GM08714 (cell line): ENCODE results near the gene IKZF3.

Source experiments
- H3K4me3 ChIP-seq: fragments of 200-500 bp; sonication (Bioruptor generic); 2 replicates; pipeline ENCODE4 v1.5.1; 2014; ENCODE audit warnings: mild to moderate bottlenecking, low read length, inconsistent platforms
- ZNF274 ChIP-seq: IDR thresholded peaks from 2 replicates; pipeline ENCODE4 v1.6.1; 2012; ENCODE audit warnings: mild to moderate bottlenecking, low read depth, low read length

IKZF3 gene

DNA sequence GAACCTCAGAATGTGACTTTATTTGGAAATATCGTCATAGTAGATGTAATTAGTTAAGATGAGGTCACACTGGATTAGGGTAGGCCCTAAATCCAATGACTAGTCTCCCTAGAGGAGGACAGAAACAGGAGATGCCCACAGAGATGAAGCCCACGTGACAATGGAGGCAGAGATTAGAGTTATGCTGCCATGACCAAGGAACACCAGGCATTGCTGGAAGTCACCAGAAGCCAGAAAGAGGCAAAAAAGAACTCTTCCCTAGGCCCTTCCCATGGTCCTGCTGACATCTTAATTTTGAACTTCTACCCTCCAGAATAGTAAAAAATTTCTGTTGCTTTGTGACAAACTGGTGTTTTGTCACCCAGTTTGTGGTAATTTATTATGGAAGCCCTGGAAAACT lies 49.6 kb downstream of the IKZF3 start:
- no peak for TF ChIP-seq ZNF274
- no peak overlapping the region for H3K4me3 ChIP-seq

DNA sequence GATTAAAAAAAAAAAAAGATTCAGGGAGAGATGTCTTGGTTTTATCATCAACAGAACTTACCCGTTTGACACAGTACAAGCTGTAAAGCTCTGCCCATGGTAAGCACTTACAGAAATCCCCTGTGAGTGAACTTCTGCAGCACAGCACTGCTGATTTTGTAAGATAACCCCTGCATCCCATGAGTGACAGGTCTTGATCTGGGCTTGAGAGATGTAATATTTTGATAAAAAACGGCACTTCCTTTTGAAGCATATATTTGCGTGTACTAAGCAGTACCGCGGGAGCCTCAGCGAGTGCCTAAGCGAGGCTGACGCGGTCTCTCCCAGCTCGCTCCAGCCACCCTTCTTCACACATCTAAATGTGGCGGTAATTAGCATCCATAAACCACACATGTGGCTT lies 50.5 kb downstream of the IKZF3 start:
- no peak overlapping the region; the same call in 1 of the 2 replicates for H3K4me3 ChIP-seq
- TF ChIP-seq ZNF274, result no peak

DNA sequence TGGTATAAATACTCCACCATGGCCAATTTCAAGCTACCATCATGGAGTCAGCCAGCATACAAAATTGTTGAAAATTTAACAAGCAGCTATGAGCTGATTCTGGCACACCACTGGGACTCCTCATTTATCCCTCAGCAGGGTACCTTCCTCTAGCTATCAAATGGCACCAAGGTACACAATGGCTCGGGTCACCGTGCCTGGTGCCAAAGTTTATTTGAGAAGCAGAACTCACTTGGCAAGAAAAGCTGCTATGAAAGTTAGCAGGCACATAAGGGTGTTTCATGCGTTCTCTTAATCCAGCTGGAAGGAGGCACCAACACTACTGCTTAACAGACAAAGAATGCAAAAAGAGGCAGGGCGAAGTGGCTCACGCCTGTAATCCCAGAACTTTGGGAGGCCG lies 51.6 kb downstream of the IKZF3 start:
- H3K4me3 ChIP-seq, result no peak overlapping the region
- TF ChIP-seq ZNF274, result no peak

DNA sequence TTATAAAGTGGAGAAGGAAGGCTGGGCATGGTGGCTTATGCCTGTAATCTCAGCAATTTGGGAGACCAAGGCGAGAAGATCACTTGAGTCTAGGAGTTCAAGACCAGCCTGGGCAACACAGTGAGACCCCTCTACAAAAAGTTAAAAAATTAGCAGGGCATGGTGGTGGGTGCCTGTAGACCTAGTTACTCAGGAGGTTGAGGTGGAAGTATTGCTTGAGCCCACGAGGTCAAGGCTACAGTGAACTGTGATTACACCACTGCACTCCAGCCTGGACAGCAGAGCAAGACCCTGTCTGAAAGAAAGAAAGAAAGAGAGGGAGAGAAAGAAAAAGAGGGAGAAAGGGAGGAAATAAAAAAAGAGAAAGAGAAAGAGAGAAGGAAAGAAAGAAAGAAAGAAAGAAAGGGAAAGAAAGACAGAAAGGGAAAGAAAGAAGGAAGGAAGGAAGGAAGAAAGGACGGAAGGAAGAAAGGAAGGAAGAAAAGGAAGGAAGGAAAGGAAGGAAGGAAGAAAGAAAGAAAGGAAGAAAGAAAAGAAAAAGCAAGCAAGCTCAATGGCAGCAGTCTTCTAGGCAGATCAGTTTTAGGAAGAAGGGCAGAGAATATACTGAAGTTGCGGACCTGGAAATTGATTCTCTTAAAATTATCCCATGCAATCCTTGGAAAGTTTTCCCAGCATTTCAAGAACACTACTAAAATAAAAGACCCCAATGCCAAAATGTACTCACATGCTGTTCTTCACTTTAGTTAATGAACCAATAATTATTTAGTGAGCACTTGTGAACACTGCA lies 53.0 kb downstream of the IKZF3 start:
- TF ChIP-seq ZNF274, result no peak

DNA sequence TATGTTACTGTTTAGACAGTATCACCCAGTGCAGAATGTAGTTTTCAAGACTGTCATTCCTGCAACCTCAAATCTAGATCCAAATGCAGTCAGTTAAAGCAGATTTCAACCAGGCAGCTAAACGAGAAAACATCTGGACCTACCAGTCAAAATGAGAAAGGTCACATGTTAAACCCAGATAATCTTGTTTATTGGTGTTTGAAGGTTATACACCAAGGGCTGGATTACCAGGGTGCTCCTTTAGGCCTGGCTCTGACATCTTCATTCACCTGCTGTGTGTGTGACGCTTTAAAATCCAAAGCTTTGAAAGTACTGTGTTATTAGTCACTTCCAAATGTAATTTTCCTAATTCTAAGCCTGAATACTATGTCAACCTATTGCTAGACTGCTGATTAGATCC lies 54.9 kb downstream of the IKZF3 start:
- peak overlapping the region; percentile 21 for H3K4me3 ChIP-seq
- TF ChIP-seq ZNF274, result no peak

More for the DNA sequence above, 53.0 kb downstream of the IKZF3 start:
- H3K4me3 ChIP-seq, result no peak overlapping the region

DNA sequence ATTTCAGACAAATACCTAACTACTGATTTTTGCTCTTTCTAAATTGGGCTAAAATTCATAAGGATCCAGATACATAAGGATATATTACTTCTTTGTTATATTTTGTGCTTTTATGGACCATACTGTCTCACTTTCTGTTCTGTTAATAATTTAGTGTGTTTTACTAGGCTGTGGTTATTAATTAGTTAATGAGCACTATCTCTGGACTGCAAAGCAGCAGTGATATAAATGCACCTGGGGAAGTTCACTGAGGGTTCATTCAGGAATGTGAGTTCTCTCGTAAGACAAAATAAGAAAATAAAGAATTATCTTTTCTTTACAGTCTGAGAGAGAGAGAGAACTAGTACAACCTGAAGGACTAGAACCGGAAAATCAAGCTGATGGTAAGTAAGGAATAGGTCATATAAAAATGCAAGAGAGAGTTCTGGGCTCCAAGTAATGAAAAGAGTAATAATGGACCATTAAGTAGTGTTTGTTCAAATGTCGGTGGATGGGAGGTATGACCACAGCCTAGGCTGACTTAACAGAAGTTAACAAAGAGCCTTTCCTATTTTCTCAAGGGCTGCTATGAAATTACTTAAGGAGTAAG lies 55.6 kb downstream of the IKZF3 start:
- no peak for TF ChIP-seq ZNF274
- peak overlapping the region; percentile 29; the same call in 1 of the 2 replicates for H3K4me3 ChIP-seq

DNA sequence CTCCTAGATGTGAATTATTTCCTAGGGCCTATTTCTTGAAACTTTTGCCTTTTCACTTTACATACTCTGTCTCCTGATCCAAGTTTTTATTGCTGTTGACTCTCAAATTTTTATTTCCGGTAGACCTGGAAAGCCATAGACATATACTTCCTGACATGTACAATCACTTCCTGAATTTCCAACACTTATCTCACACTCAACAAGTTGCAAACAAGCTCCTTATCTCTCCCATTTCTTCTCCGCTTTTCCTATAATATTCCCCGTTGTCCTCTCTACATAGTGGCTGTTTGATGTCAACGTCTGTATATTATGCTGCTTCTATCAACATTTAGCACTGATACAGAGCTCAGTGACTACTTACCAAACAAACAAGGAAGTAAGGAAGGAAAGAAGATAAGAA lies 59.3 kb downstream of the IKZF3 start:
- TF ChIP-seq ZNF274, result no peak
- H3K4me3 ChIP-seq, result no peak overlapping the region

DNA sequence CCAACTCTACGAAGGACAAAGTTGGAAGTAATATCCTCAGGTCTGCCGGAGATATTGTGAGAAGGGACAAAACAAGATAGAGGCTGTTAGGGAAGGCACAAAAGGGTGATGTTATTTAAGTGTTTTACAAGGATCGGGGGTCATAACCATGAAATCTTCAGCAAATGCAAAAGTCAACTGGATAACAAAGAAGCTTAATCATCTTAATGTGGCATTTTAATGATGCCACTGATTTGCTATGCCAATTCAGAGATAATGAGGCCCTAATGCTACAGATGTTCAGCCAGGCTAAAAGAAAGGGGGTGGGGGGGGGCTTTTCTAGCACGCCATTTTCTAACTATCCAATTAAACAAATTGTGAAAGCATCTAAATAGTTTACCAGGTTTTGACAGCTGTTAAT lies 63.1 kb downstream of the IKZF3 start:
- no peak for TF ChIP-seq ZNF274
- peak overlapping the region; percentile 26 for H3K4me3 ChIP-seq

DNA sequence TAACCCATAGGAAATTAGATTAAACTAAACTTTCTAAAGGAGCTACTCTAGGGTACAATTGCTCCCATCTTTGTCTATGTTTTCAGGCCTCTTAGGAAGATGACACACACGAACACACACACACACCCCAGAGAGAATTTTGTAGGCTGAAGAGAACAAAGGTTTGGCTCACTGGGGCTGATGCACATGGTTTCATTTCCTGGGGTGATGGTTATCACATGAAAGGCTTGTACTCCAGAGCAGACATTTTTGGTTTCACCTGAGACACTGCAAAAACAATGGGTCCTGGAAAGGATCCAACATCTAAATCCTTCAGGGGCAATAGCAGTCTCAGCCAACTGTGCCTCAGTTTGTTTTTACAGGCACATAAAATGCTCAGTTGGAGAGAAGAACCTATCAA lies 63.6 kb downstream of the IKZF3 start:
- peak overlapping the region; percentile 26; the same call in 1 of the 2 replicates for H3K4me3 ChIP-seq
- TF ChIP-seq ZNF274, result no peak

DNA sequence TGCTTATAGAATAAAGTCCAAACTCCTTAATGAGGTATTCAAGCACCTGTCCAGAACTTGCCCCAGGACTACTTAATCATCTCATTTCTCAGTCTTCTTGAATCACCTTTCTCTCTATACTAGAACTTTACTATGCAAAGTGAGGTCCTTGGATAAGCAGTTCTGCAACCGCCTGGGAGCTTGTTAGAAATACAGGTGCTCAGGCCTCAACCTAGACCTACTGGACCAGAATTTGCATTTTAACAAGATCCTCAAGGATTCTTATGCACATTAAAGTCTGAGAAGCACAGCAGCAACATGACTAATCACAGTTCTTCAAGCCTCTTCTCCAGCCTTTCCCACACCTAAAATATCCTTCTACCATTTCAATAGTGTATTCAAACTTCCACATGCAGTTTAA lies 64.7 kb downstream of the IKZF3 start:
- H3K4me3 ChIP-seq, result no peak overlapping the region
- TF ChIP-seq ZNF274, result no peak

DNA sequence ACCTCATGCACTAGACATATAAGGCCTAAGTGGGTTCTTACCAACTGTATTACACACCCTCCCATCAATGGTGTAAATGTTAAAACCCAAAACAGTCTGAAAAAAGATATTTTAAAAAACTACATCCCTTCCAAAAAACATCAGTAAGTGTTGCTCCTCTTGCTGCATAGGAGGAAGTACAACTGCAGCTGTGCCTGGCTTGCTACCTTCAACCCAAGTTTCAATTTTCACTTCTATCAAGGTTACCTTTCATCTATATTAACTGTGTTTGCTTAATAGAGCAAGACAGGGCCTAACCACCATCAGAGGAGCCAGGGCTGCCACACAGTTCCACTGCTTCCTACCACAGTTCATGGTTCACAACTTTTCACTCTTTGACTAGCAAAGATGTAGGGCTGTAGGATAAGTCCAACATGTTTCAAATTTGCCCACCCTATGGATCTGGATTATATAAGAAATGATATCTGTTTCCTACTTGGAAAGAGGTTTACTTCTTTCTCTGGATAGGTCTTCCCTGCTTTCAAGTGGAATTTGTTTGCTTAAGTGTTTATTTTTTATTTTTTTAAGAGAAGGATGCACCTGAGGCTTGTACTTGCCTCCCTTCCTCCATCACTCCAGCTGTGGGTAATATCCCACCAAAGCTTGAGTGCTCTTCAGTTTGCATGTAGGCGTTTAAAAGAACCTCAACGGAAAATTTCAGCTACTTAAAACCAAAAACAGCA lies 69.7 kb downstream of the IKZF3 start:
- TF ChIP-seq ZNF274, result no peak
- peak overlapping the region; percentile 60; the same call in 1 of the 2 replicates for H3K4me3 ChIP-seq

DNA sequence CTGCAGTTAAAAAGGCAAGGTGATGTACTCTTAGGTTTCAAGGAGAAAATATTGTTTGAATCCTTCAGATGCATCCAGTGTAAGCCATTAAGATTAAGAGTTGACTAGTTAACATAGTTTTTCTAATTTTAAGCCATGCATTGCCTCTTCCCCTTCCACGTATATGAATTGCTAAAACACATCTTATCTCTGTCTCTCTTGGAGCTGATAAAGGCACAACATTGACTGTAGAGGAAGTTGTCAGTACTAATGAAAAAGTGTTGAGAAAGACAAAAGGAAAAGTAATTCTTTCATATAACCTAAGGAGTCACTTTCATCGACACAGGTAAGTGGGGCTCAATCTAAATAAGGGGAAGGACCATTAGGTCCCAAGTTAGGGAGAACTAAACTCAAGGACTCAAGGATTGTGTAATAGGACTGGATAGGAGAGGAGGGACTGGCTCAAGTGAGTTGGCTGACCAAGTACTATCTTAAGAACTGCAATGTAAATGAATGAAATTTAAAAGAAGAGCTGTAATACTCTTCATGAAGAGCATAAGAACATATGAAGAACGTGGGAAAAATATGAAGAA lies 70.7 kb downstream of the IKZF3 start:
- no peak overlapping the region for H3K4me3 ChIP-seq
- no peak for TF ChIP-seq ZNF274

DNA sequence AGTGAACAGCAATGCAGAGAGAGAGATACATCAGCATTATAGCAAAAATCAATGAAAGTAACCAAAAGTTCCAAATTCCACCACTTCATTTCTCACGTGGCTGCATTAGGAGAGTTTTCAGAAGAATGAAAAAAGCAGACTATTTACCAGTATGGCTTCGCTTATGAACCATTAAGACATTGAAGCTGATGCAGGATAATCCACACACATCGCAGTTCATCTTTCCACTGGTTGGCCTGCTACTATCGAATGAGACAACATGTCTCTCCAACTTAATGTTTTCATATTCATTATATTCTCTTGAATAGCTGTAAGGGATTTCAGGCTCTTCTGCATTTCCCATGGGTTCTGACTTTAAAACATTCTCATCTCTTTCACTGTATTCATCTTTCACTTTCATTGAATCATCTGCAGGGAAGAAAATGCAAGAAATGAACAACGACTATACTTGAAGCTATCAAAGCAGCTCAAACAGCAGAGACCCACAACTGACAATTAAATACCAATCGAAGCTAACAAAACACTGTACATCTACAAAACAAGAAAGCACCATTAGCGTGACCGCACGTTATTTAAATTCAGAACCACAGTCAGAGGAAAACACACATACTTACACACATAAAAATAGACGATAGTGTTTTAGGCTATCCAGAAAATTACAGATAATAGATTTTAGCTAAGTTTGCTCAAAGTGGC lies 71.4 kb downstream of the IKZF3 start:
- TF ChIP-seq ZNF274, result no peak
- peak overlapping the region; percentile 33; the same call in 1 of the 2 replicates for H3K4me3 ChIP-seq

DNA sequence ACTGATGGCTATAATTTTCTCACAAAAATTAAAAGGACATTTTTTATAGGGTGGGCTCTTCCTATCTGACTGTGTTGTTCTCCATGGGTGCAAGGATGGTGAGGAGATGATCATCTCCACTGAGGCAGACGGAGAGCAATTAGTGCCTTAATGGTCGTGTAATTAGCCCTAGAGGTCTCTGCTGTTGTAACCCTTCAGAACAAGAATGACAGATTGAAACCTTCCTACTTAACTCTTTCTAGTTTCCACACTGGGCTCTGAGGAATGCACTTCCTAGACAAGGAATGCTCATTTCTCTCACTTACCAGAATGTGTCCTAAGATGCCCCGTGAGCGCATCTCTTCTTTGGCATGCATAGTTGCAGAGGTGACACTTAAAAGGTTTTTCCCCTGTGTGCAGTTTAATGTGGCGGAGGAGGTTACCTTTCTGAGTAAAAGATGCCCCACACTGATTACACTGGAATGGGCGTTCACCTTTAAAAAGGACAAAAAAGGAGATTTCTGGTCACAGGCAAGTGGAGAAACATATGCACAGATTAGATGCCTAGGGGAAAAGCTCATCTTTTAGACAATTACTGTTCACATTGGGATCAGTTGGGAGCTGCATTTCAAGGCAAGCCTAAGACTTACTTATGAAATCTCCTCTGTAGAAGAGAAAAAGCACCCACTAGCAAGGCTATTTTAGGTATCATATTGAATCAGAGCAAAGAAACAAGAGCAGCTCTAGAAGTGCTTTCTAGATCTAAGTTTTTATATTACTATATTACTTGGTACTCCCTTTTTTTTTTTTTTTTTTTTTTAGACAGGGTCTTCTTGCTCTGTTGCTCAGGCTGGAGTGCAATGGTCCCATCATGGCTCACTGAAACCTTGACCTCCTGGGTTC lies 72.8 kb downstream of the IKZF3 start:
- peak overlapping the region; percentile 31; the same call in 1 of the 2 replicates for H3K4me3 ChIP-seq
- TF ChIP-seq ZNF274, result no peak
